NK-92 treated with Interleukin-12 subunit alpha and Interleukin-12 subunit beta, amount 100 ng/mL, for 24 hours (cell line): ENCODE measurements around the gene IGBP1.
"Not testable (repeated sequence)": the region's sequence is repeated elsewhere in the genome, so short reads cannot be mapped to it uniquely, and the experiment has no call there.

Experiments used
- DNase-seq: peaks from one replicate; lab custom pipeline; 2025; lab: John Stamatoyannopoulos, UW

IGBP1 gene

GRCh38 chrX:70133303-70134115 is at the start of gene IGBP1:
IGBP1 (plus strand) TSS chrX:70133447; CDS start chrX:70133948, 501 bp downstream.
- DNase-seq, result peak; percentile 55

- DNase-seq, result no peak
These were observed 48.5 kb upstream of the IGBP1 start for GRCh38 chrX:70084592-70085240.

- no peak for DNase-seq
These were observed 45.2 kb upstream of the IGBP1 start for GRCh38 chrX:70087857-70088630.

- DNase-seq, result no peak
These were observed 44.5 kb upstream of the IGBP1 start for GRCh38 chrX:70088751-70089150.

- DNase-seq, result no peak
These were observed 43.5 kb upstream of the IGBP1 start for GRCh38 chrX:70089604-70090297.

- no peak for DNase-seq
These were observed 41.0 kb upstream of the IGBP1 start for GRCh38 chrX:70092247-70092646.

GRCh38 chrX:70096052-70096451 is 37.2 kb upstream of the IGBP1 start:
- DNase-seq, result no peak

- no peak for DNase-seq
These were observed 28.0 kb upstream of the IGBP1 start for GRCh38 chrX:70105229-70105628.

- DNase-seq, result not testable (repeated sequence)
These were observed 21.7 kb upstream of the IGBP1 start for GRCh38 chrX:70111436-70112026.

GRCh38 chrX:70117738-70118137 is 15.5 kb upstream of the IGBP1 start:
- DNase-seq, result no peak

- DNase-seq, result not testable (repeated sequence)
These were observed 10.2 kb upstream of the IGBP1 start for GRCh38 chrX:70123014-70123413.

- DNase-seq, result no peak
These were observed 8.6 kb upstream of the IGBP1 start for GRCh38 chrX:70124678-70125077.

- DNase-seq, result no peak
These were observed 5.2 kb upstream of the IGBP1 start for GRCh38 chrX:70128071-70128470.

- DNase-seq, result no peak
These were observed 3.4 kb upstream of the IGBP1 start for GRCh38 chrX:70129816-70130215.

GRCh38 chrX:70132224-70132623 is 1.0 kb upstream of the IGBP1 start:
- DNase-seq, result no peak

GRCh38 chrX:70132877-70133302 is 357 bp upstream of the IGBP1 start:
- no peak for DNase-seq

GRCh38 chrX:70134116-70134477 is 850 bp downstream of the IGBP1 start:
- DNase-seq, result no peak

- DNase-seq, result no peak
These were observed 5.4 kb downstream of the IGBP1 start for GRCh38 chrX:70138622-70139021.

- no peak for DNase-seq
These were observed 6.5 kb downstream of the IGBP1 start for GRCh38 chrX:70139736-70140135.

GRCh38 chrX:70141373-70141772 is 8.1 kb downstream of the IGBP1 start:
- DNase-seq, result no peak
